Muscle layer of colon (tissue), 2 donors: Measurements from ENCODE around the gene P2RX3.

Experiments used
- H3K27ac ChIP-seq: one replicate; pipeline ENCODE4 v1.7.0; 2013; ENCODE audit warnings: low read depth, mild to moderate bottlenecking, low read length, moderate library complexity
- H3K27me3 ChIP-seq, 2 donors: one replicate each; pipeline ENCODE4 v1.7.0; 2013; ENCODE audit warnings: low read length in 2 of 2, mild to moderate bottlenecking in 2 of 2; ENCODE audit not compliant: insufficient read depth in 2 of 2, control insufficient read depth in 1 of 2
- H3K36me3 ChIP-seq: one replicate; pipeline ENCODE4 v1.7.0; 2013; ENCODE audit warnings: mild to moderate bottlenecking, low read length; ENCODE audit not compliant: insufficient read depth
- H3K4me1 ChIP-seq: one replicate; pipeline ENCODE4 v1.7.0; 2013; ENCODE audit warnings: mild to moderate bottlenecking, low read length; ENCODE audit not compliant: insufficient read depth
- H3K4me3 ChIP-seq, 2 donors: one replicate each; pipeline ENCODE4 v1.7.0; 2013; ENCODE audit warnings: low read length in 2 of 2, low read depth in 1 of 2, mild to moderate bottlenecking in 1 of 2, moderate library complexity in 1 of 2
- H3K9ac ChIP-seq: one replicate; pipeline ENCODE4 v1.7.0; 2013; ENCODE audit warnings: low read length
- H3K9me3 ChIP-seq: one replicate; pipeline ENCODE4 v1.7.0; 2013; ENCODE audit warnings: mild to moderate bottlenecking, low read length
- donor health status: abdominal sarcoma.
- donor health status: Adenocarcinoma of cecum.

The P2RX3 gene

GRCh38 chr11:57303280-57303989 lies 34.7 kb upstream of the P2RX3 start:
- peaks cover 10% of the 10 kb centered on the region for H3K9me3 ChIP-seq
- H3K27ac ChIP-seq, result no peak overlapping the region
- H3K27me3 ChIP-seq, result no peaks in the 10 kb centered on the region
- peaks cover 4% of the 10 kb centered on the region for H3K4me1 ChIP-seq
- H3K9ac ChIP-seq, result no peak overlapping the region
- H3K4me3 ChIP-seq, result no peak overlapping the region
- peaks cover 56% of the 10 kb centered on the region for H3K36me3 ChIP-seq

- peaks cover 9% of the 10 kb centered on the region for H3K9me3 ChIP-seq
- no peak overlapping the region for H3K27ac ChIP-seq
- no peaks in the 10 kb centered on the region for H3K27me3 ChIP-seq
- H3K4me3 ChIP-seq, result no peak overlapping the region
- peaks cover 52% of the 10 kb centered on the region for H3K36me3 ChIP-seq
- peaks cover 11% of the 10 kb centered on the region for H3K4me1 ChIP-seq
- H3K9ac ChIP-seq, result no peak overlapping the region
Observed at GRCh38 chr11:57303990-57304579, 34.1 kb upstream of the P2RX3 start.

- Histone ChIP-seq H3K4me1 (peaks cover 22% of the 10 kb centered on the region), H3K4me3 (no peak overlapping the region), H3K9me3 (no peaks in the 10 kb centered on the region), H3K27me3 (no peaks in the 10 kb centered on the region), H3K27ac (no peak overlapping the region), H3K36me3 (peaks cover 49% of the 10 kb centered on the region), H3K9ac (no peak overlapping the region)
Observed at GRCh38 chr11:57305523-57305922, 32.6 kb upstream of the P2RX3 start.

GRCh38 chr11:57306161-57306876 lies 31.8 kb upstream of the P2RX3 start:
- Histone ChIP-seq H3K27ac (no peak overlapping the region), H3K4me3 (no peak overlapping the region), H3K9ac (no peak overlapping the region), H3K27me3 (no peaks in the 10 kb centered on the region), H3K4me1 (peaks cover 29% of the 10 kb centered on the region), H3K36me3 (peaks cover 41% of the 10 kb centered on the region), H3K9me3 (no peaks in the 10 kb centered on the region)

GRCh38 chr11:57306940-57307565 lies 31.1 kb upstream of the P2RX3 start:
- H3K4me3 ChIP-seq, result no peak overlapping the region
- H3K36me3 ChIP-seq, result peaks cover 34% of the 10 kb centered on the region
- no peak overlapping the region for H3K9ac ChIP-seq
- no peaks in the 10 kb centered on the region for H3K9me3 ChIP-seq
- peaks cover 35% of the 10 kb centered on the region for H3K4me1 ChIP-seq
- no peaks in the 10 kb centered on the region for H3K27me3 ChIP-seq
- no peak overlapping the region for H3K27ac ChIP-seq

- H3K36me3 ChIP-seq, result peaks cover 30% of the 10 kb centered on the region
- H3K9ac ChIP-seq, result no peak overlapping the region
- no peaks in the 10 kb centered on the region for H3K9me3 ChIP-seq
- peaks cover 42% of the 10 kb centered on the region for H3K4me1 ChIP-seq
- no peak overlapping the region for H3K4me3 ChIP-seq
- H3K27me3 ChIP-seq, result no peaks in the 10 kb centered on the region
- H3K27ac ChIP-seq, result no peak overlapping the region
Observed at GRCh38 chr11:57307666-57308270, 30.4 kb upstream of the P2RX3 start.

GRCh38 chr11:57308426-57309060 lies 29.6 kb upstream of the P2RX3 start:
- H3K4me1 ChIP-seq, result peaks cover 45% of the 10 kb centered on the region
- no peak overlapping the region for H3K4me3 ChIP-seq
- no peak overlapping the region for H3K9ac ChIP-seq
- H3K27ac ChIP-seq, result no peak overlapping the region
- H3K9me3 ChIP-seq, result no peaks in the 10 kb centered on the region
- peaks cover 33% of the 10 kb centered on the region for H3K36me3 ChIP-seq
- H3K27me3 ChIP-seq, result no peaks in the 10 kb centered on the region

GRCh38 chr11:57309106-57310059 lies 28.8 kb upstream of the P2RX3 start:
- Histone ChIP-seq H3K9me3 (no peaks in the 10 kb centered on the region), H3K27ac (no peak overlapping the region), H3K4me3 (no peak overlapping the region), H3K27me3 (no peaks in the 10 kb centered on the region), H3K36me3 (peaks cover 40% of the 10 kb centered on the region), H3K4me1 (peaks cover 42% of the 10 kb centered on the region), H3K9ac (no peak overlapping the region)

- Histone ChIP-seq H3K4me1 (peaks cover 41% of the 10 kb centered on the region), H3K36me3 (peaks cover 47% of the 10 kb centered on the region), H3K4me3 (no peak overlapping the region), H3K9me3 (no peaks in the 10 kb centered on the region), H3K27me3 (no peaks in the 10 kb centered on the region), H3K9ac (no peak overlapping the region), H3K27ac (no peak overlapping the region)
Observed at GRCh38 chr11:57310091-57310490, 28.1 kb upstream of the P2RX3 start.

- Histone ChIP-seq H3K4me1 (peaks cover 41% of the 10 kb centered on the region), H3K36me3 (peaks cover 51% of the 10 kb centered on the region), H3K4me3 (peak overlapping the region; percentile 15 to 58), H3K9me3 (no peaks in the 10 kb centered on the region), H3K9ac (no peak overlapping the region), H3K27ac (peak overlapping the region; percentile 27), H3K27me3 (no peaks in the 10 kb centered on the region)
Observed at GRCh38 chr11:57310630-57311086, 27.5 kb upstream of the P2RX3 start.
